HepG2 (cell line): ENCODE measurements around the gene GSAP. TPM values are rescaled to one million over a fixed set of nuclear protein-coding genes. Genes with fewer than 3 reads are reported as not detected.

Source experiments
- ATAC-seq: fragments of 200-7000 bp; cut with Tn5 transposase; 3 replicates; pipeline ENCODE4 v1.9.1; 2020; ENCODE audit warnings: mild to moderate bottlenecking, moderate library complexity
- BruUV-seq: library from RNA; stranded (reverse); fragments of 400-500 nt; replicated peaks from 2 replicates; lab custom pipeline; 2021; lab: Mats Ljungman, UMichigan
- CTCF ChIA-PET: fragments of 300-600 bp; formaldehyde crosslinking; extraction: SDS; loops from one replicate; lab custom pipeline; 2021; ENCODE audit warnings: low total read pairs, inconsistent platforms, low intra/inter-chr PET ratio; lab: Yijun Ruan, JAX
- POLR2A ChIA-PET: fragments of 350-600 bp; sonication (Branson Sonifier 250); formaldehyde crosslinking; loops from one replicate; lab custom pipeline; 2020; ENCODE audit warnings: antibody characterized with exemption, inconsistent platforms; lab: Yijun Ruan, JAX
- DNase-seq: peaks from one replicate; pipeline ENCODE4 v3.0.0-alpha.2; 2015; ENCODE audit warnings: low spot score
- FAIRE-seq: peaks from 3 replicates; lab custom pipeline; 2011; peaks lifted over from hg19 to GRCh38; lab: Jason Lieb, UNC
- H2AFZ ChIP-seq: one replicate; pipeline ENCODE4 v1.6.1; 2011; ENCODE audit warnings: low read length, inconsistent platforms
- H3K27ac ChIP-seq: fragments of 300-600 bp; 3 replicates; pipeline ENCODE4 v1.8.0; 2011; ENCODE audit warnings: mixed run types, mild to moderate bottlenecking, mixed read lengths, low read length, inconsistent platforms; ENCODE audit not compliant: insufficient read depth; ENCODE audit errors: extremely low read length
- H3K27me3 ChIP-seq, 2 experiments: fragments of 200-600 bp in 1 of 2; 2 replicates in 1 of 2; 3 replicates in 1 of 2; pipeline versions ENCODE4 v1.6.0 to v1.8.0; 2011; ENCODE audit warnings: low read length in 2 of 2, mild to moderate bottlenecking in 2 of 2, moderate library complexity in 2 of 2, inconsistent platforms in 1 of 2; ENCODE audit not compliant: insufficient read depth in 2 of 2, control insufficient read depth in 1 of 2
- H3K36me3 ChIP-seq, 2 experiments: fragments of 200-600 bp in 1 of 2; replicated peaks in 1 of 2; 2 replicates in 1 of 2; 3 replicates in 1 of 2; pipeline versions ENCODE4 v1.5.1 to v1.8.0; 2011; ENCODE audit warnings: low read length in 2 of 2, inconsistent platforms in 1 of 2; ENCODE audit not compliant: insufficient read depth in 2 of 2, control insufficient read depth in 1 of 2
- H3K4me1 ChIP-seq: 2 replicates; pipeline ENCODE4 v1.5.1; 2012; ENCODE audit warnings: low read length, inconsistent platforms; ENCODE audit not compliant: insufficient read depth
- H3K4me2 ChIP-seq: 2 replicates; pipeline ENCODE4 v1.6.0; 2011; ENCODE audit warnings: low read depth, low read length, inconsistent platforms
- H3K4me3 ChIP-seq, 3 experiments: fragments of 200-600 bp in 1 of 3; sonication (generic), shearing (Covaris generic) in 1 of 3; replicated peaks in 1 of 3; 2 replicates each; pipeline ENCODE4 v1.5.1; 2011 to 2016; ENCODE audit warnings: low read length in 3 of 3, inconsistent platforms in 2 of 3, low read depth in 2 of 3, mild to moderate bottlenecking in 2 of 3, control low read depth in 1 of 3, mixed read lengths in 1 of 3; ENCODE audit not compliant: insufficient read depth in 1 of 3
- H3K79me2 ChIP-seq: one replicate; pipeline ENCODE4 v1.6.1; 2011; ENCODE audit warnings: low read length, inconsistent platforms; ENCODE audit not compliant: insufficient read depth
- H3K9ac ChIP-seq: 2 replicates; pipeline ENCODE4 v1.6.0; 2011; ENCODE audit warnings: mild to moderate bottlenecking, low read depth, low read length, inconsistent platforms; ENCODE audit not compliant: insufficient read depth
- H3K9me3 ChIP-seq: 2 replicates; pipeline ENCODE4 v1.5.1; 2012; ENCODE audit warnings: mild to moderate bottlenecking, low read length
- H4K20me1 ChIP-seq: 2 replicates; pipeline ENCODE4 v1.6.0; 2011; ENCODE audit warnings: inconsistent platforms, mild to moderate bottlenecking, low read length, moderate library complexity; ENCODE audit not compliant: insufficient read depth
- CBX1 ChIP-seq: IDR thresholded peaks from one replicate; pipeline ENCODE4 v1.6.1; 2016; ENCODE audit warnings: antibody characterized with exemption, low read depth
- FOXK1 ChIP-seq: sonication (generic); formaldehyde crosslinking; IDR thresholded peaks from 2 replicates; pipeline ENCODE4 v1.4.0; 2020; ENCODE audit warnings: low read depth, missing genetic modification reagents, borderline replicate concordance
- KDM4B ChIP-seq: sonication (generic); formaldehyde crosslinking; IDR thresholded peaks from 2 replicates; pipeline ENCODE4 v1.4.0; 2020; ENCODE audit warnings: missing genetic modification reagents
- KLF6 ChIP-seq: IDR thresholded peaks from 2 replicates; pipeline ENCODE4 v1.8.0; 2016; ENCODE audit warnings: missing biosample characterization, missing genetic modification reagents
- PLSCR1 ChIP-seq: sonication (generic); formaldehyde crosslinking; IDR thresholded peaks from 2 replicates; pipeline ENCODE4 v1.5.0; 2020; ENCODE audit warnings: missing genetic modification reagents, mild to moderate bottlenecking, borderline replicate concordance
- TARDBP ChIP-seq: sonication (generic); formaldehyde crosslinking; IDR thresholded peaks from 2 replicates; pipeline ENCODE4 v1.8.0; 2022; ENCODE audit warnings: mild to moderate bottlenecking, missing genetic modification reagents
- ZBTB43 ChIP-seq: sonication (generic); formaldehyde crosslinking; conservative IDR thresholded peaks from 2 replicates; pipeline ENCODE4 v1.4.0; 2020; ENCODE audit warnings: missing genetic modification reagents
- ZBTB49 ChIP-seq: sonication (generic); formaldehyde crosslinking; IDR thresholded peaks from 2 replicates; pipeline ENCODE4 v1.4.0; 2020; ENCODE audit warnings: missing genetic modification reagents, borderline replicate concordance
- ZNF343 ChIP-seq: sonication (generic); formaldehyde crosslinking; IDR thresholded peaks from 2 replicates; pipeline ENCODE4 v1.4.0; 2020; ENCODE audit warnings: mild to moderate bottlenecking, missing genetic modification reagents
- WGBS: methylation state at CpG from one replicate; pipeline ENCODE4 v1.1.6; 2017; ENCODE audit warnings: low lambda C conversion rate; 5-methylcytosine and 5-hydroxymethylcytosine counted together
- in situ Hi-C: cut with HindIII; loops from 2 replicates; pipeline ENCODE4 v1.10.0; 2017; ENCODE audit warnings: low pct_unique_long_range_greater_than_20kb; ENCODE audit not compliant: extremely low pct_ligation_motif_present
- intact Hi-C: fragments of 100-400 bp; cut with micrococcal nuclease; formaldehyde crosslinking; loops from one replicate; pipeline ENCODE4 v1.10.0; 2022; ENCODE audit not compliant: unreplicated experiment
- polyA plus RNA-seq, 8 experiments: library from polyadenylated mRNA; depleted of rRNA in 3 of 8; stranded (reverse) in 7 of 8; unstranded in 1 of 8; fragments of >200 nt; fragmentation: Illumina TruSeq in 4 of 8; extraction: Trizol in 4 of 8; gene quantifications; 2 replicates each; pipeline versions ENCODE4 v1.2.1 to v1.2.3, GENCODE V29; 2011 to 2016; ENCODE audit warnings: low read depth in 4 of 8, missing spikeins in 1 of 8, mixed read lengths in 1 of 8; ENCODE audit not compliant: insufficient read depth in 1 of 8
- total RNA-seq, 5 experiments: library from RNA; depleted of rRNA; stranded (reverse); fragments of >200 nt; fragmentation: Illumina TruSeq; extraction: Trizol; gene quantifications; 2 replicates each; pipeline ENCODE4 v1.2.3, GENCODE V29; 2016; ENCODE audit warnings: low read depth in 1 of 5
- TF ChIP-seq, protein P1 (sequence below): sonication (generic); formaldehyde crosslinking; IDR thresholded peaks from 2 replicates; pipeline ENCODE4 v1.5.1; 2020; ENCODE audit warnings: missing genetic modification reagents, mild to moderate bottlenecking, borderline replicate concordance
- TF ChIP-seq, protein P2 (sequence below): sonication (generic); formaldehyde crosslinking; conservative IDR thresholded peaks from 2 replicates; pipeline ENCODE4 v1.5.0; 2020; ENCODE audit warnings: missing genetic modification reagents

The GSAP gene
- total and polyA plus RNA-seq, 2 of the 13 experiments (the other 11 are each of a cell fraction or from before 2014, with no cell fraction given), result 34.6 to 40.6 TPM

GRCh38 chr7:77450054-77450453 lies 33.9 kb upstream of the GSAP start (continued):
- TF ChIP-seq ZBTB43 (CRISPR knock-in tag), result no peak

DNA sequence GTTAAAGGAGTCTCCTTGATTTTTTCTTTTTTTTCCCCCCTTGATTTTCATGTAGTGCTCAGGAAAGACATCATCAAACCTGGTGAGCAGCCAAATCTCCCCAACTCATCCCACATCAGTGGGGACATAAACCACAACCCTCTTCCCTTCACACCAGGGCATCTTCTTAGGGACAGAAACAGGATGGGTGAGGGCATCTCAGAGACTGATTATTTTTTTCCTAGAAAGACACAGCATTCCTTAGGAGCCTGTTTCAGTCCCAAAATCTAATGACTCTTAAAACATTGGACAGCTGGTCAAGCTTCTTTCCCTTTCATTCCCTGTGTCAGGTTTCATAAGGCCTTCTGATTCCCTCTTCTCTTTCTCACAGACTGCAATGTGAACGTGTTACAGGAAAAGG lies 31.5 kb upstream of the GSAP start:
- 88% methylated on average over 1 of the region's 1 CpG for WGBS
- ATAC-seq, result no peak
- in situ Hi-C loops, result no loop called here

More for the DNA sequence above, 31.5 kb upstream of the GSAP start:
- intact Hi-C loops, result no loop called here
- H3K27ac ChIP-seq, result no peak overlapping the region
- no peaks in the 10 kb centered on the region for H3K27me3 ChIP-seq
- H3K4me1 ChIP-seq, result peaks cover 26% of the 10 kb centered on the region
- no peak overlapping the region for H3K9ac ChIP-seq
- ChIA-PET POLR2A (no interaction called here), CTCF (no interaction called here)
- no peak overlapping the region for H3K4me2 ChIP-seq
- H3K9me3 ChIP-seq, result no peaks in the 10 kb centered on the region
- FAIRE-seq (no peak), DNase-seq (no peak)
- BruUV-seq, result no TSS peak
- H3K36me3 ChIP-seq, result no peaks in the 10 kb centered on the region
- H3K4me3 ChIP-seq, result no peak overlapping the region
- TF ChIP-seq FOXK1 (CRISPR knock-in tag) (no peak), KDM4B (CRISPR knock-in tag) (no peak), ZBTB49 (CRISPR knock-in tag) (no peak), KLF6 (no peak), TARDBP (no peak), CBX1 (no peak), PLSCR1 (CRISPR knock-in tag) (no peak), ZNF343 (CRISPR knock-in tag) (no peak)
- TF ChIP-seq, protein P1, sequence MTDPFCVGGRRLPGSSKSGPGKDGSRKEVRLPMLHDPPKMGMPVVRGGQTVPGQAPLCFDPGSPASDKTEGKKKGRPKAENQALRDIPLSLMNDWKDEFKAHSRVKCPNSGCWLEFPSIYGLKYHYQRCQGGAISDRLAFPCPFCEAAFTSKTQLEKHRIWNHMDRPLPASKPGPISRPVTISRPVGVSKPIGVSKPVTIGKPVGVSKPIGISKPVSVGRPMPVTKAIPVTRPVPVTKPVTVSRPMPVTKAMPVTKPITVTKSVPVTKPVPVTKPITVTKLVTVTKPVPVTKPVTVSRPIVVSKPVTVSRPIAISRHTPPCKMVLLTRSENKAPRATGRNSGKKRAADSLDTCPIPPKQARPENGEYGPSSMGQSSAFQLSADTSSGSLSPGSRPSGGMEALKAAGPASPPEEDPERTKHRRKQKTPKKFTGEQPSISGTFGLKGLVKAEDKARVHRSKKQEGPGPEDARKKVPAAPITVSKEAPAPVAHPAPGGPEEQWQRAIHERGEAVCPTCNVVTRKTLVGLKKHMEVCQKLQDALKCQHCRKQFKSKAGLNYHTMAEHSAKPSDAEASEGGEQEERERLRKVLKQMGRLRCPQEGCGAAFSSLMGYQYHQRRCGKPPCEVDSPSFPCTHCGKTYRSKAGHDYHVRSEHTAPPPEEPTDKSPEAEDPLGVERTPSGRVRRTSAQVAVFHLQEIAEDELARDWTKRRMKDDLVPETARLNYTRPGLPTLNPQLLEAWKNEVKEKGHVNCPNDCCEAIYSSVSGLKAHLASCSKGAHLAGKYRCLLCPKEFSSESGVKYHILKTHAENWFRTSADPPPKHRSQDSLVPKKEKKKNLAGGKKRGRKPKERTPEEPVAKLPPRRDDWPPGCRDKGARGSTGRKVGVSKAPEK, result no peak
- TF ChIP-seq, protein P2, sequence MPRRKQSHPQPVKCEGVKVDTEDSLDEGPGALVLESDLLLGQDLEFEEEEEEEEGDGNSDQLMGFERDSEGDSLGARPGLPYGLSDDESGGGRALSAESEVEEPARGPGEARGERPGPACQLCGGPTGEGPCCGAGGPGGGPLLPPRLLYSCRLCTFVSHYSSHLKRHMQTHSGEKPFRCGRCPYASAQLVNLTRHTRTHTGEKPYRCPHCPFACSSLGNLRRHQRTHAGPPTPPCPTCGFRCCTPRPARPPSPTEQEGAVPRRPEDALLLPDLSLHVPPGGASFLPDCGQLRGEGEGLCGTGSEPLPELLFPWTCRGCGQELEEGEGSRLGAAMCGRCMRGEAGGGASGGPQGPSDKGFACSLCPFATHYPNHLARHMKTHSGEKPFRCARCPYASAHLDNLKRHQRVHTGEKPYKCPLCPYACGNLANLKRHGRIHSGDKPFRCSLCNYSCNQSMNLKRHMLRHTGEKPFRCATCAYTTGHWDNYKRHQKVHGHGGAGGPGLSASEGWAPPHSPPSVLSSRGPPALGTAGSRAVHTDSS (CRISPR knock-in tag), result no peak
- H2AFZ ChIP-seq, result no peak overlapping the region
- no peaks in the 10 kb centered on the region for H3K79me2 ChIP-seq
- H4K20me1 ChIP-seq, result no peaks in the 10 kb centered on the region
